CD14-positive monocyte (primary cell): Measurements from ENCODE around the gene SUCO. TPM values are rescaled to one million over a fixed set of nuclear protein-coding genes. Genes with fewer than 3 reads are reported as not detected.

Experiments
- DNase-seq, 3 donors: peaks; one replicate each; pipeline ENCODE4 v3.0.0-alpha.2; 2011 to 2022
- H2AFZ ChIP-seq: 2 replicates; pipeline ENCODE4 v1.6.0; 2012; ENCODE audit warnings: mild to moderate bottlenecking, low read depth, low read length, inconsistent platforms; ENCODE audit not compliant: insufficient read depth, poor library complexity, severe bottlenecking
- H3K27ac ChIP-seq, 2 donors: 1 replicate in 1 of 2; 2 replicates in 1 of 2; pipeline ENCODE4 v1.5.1; 2012 to 2013; ENCODE audit warnings: low read length in 2 of 2, control low read depth in 1 of 2, inconsistent platforms in 1 of 2, low read depth in 1 of 2, mild to moderate bottlenecking in 1 of 2
- H3K27me3 ChIP-seq, 2 donors: one replicate each; pipeline versions ENCODE4 v1.6.0 to v1.6.1; 2011 to 2013; ENCODE audit warnings: low read length in 2 of 2; ENCODE audit not compliant: control insufficient read depth in 2 of 2, insufficient read depth in 2 of 2
- H3K36me3 ChIP-seq, 2 donors: replicated peaks in 1 of 2; 1 replicate in 1 of 2; 2 replicates in 1 of 2; pipeline versions ENCODE4 v1.5.1 to v1.6.1; 2012 to 2013; ENCODE audit warnings: low read length in 2 of 2, control low read depth in 1 of 2, inconsistent platforms in 1 of 2, mild to moderate bottlenecking in 1 of 2; ENCODE audit not compliant: insufficient read depth in 2 of 2, control insufficient read depth in 1 of 2
- H3K4me1 ChIP-seq, 2 donors: 1 replicate in 1 of 2; 2 replicates in 1 of 2; pipeline versions ENCODE4 v1.5.1 to v1.6.1; 2012 to 2013; ENCODE audit warnings: low read length in 2 of 2, control low read depth in 1 of 2, inconsistent platforms in 1 of 2, mild to moderate bottlenecking in 1 of 2, moderate library complexity in 1 of 2; ENCODE audit not compliant: insufficient read depth in 2 of 2, control insufficient read depth in 1 of 2
- H3K4me2 ChIP-seq: replicated peaks from 2 replicates; pipeline ENCODE3; 2012; ENCODE audit warnings: low read length, moderate library complexity, mild to moderate bottlenecking; ENCODE audit not compliant: poor library complexity, severe bottlenecking; ENCODE audit errors: extremely low read depth
- H3K4me3 ChIP-seq, 3 experiments: fragments of 200-600 bp in 1 of 3; sonication (generic) in 1 of 3; replicated peaks in 1 of 3; 1 replicate in 2 of 3; 2 replicates in 1 of 3; pipeline ENCODE4 v1.5.1; 2011 to 2013; ENCODE audit warnings: low read length in 3 of 3, mild to moderate bottlenecking in 3 of 3, control low read depth in 2 of 3, low read depth in 2 of 3, inconsistent platforms in 1 of 3, moderate library complexity in 1 of 3
- H3K79me2 ChIP-seq: 2 replicates; pipeline ENCODE4 v1.6.0; 2012; ENCODE audit warnings: mild to moderate bottlenecking, control low read depth, inconsistent platforms, low read length, moderate library complexity; ENCODE audit not compliant: insufficient read depth
- H3K9ac ChIP-seq: 2 replicates; pipeline ENCODE4 v1.6.0; 2017; ENCODE audit warnings: low read length, mild to moderate bottlenecking; ENCODE audit not compliant: insufficient read depth, poor library complexity, severe bottlenecking
- H3K9me3 ChIP-seq, 2 donors: replicated peaks in 1 of 2; 1 replicate in 1 of 2; 2 replicates in 1 of 2; pipeline versions ENCODE4 v1.5.1 to v1.6.1; 2012 to 2013; ENCODE audit warnings: low read length in 2 of 2, control low read depth in 1 of 2; ENCODE audit not compliant: control insufficient read depth in 1 of 2, insufficient read depth in 1 of 2
- H4K20me1 ChIP-seq: 2 replicates; pipeline ENCODE4 v1.6.0; 2012; ENCODE audit warnings: mild to moderate bottlenecking, low read length, control low read depth, moderate library complexity; ENCODE audit not compliant: insufficient read depth
- H3K27ac Mint-ChIP-seq, 7 donors: one replicate each; pipeline ENCODE4 v1.8.0; 2020; ENCODE audit warnings: mild to moderate bottlenecking in 7 of 7, mixed read lengths in 7 of 7, moderate library complexity in 6 of 7, inconsistent platforms in 2 of 7
- H3K27me3 Mint-ChIP-seq, 3 donors: one replicate each; pipeline ENCODE4 v1.8.0; 2021 to 2022; ENCODE audit warnings: low read depth in 3 of 3, mild to moderate bottlenecking in 3 of 3, mixed read lengths in 3 of 3, moderate library complexity in 3 of 3, inconsistent platforms in 1 of 3
- H3K36me3 Mint-ChIP-seq, 2 donors: one replicate each; pipeline ENCODE4 v1.8.0; 2020; ENCODE audit warnings: mixed read lengths in 2 of 2, inconsistent platforms in 1 of 2, mild to moderate bottlenecking in 1 of 2
- H3K4me1 Mint-ChIP-seq: one replicate; pipeline ENCODE4 v1.8.0; 2020; ENCODE audit warnings: mild to moderate bottlenecking, mixed read lengths
- H3K4me3 Mint-ChIP-seq, 2 donors: one replicate each; pipeline ENCODE4 v1.8.0; 2020; ENCODE audit warnings: mild to moderate bottlenecking in 2 of 2, mixed read lengths in 2 of 2, moderate library complexity in 1 of 2
- H3K9me3 Mint-ChIP-seq, 7 donors: one replicate each; pipeline ENCODE4 v1.8.0; 2020 to 2022; ENCODE audit warnings: mixed read lengths in 7 of 7, mild to moderate bottlenecking in 6 of 7, moderate library complexity in 6 of 7, inconsistent platforms in 2 of 7
- CTCF ChIP-seq: fragments of 200-600 bp; IDR thresholded peaks from one replicate; pipeline ENCODE4 v1.8.0; 2022; ENCODE audit warnings: antibody characterized with exemption, mild to moderate bottlenecking
- WGBS: methylation state at CpG from one replicate; pipeline ENCODE4 v1.1.5; 2013; ENCODE audit warnings: missing lambda C conversion rate; ENCODE audit not compliant: insufficient coverage; 5-methylcytosine and 5-hydroxymethylcytosine counted together
- intact Hi-C, 2 donors: fragments of 100-400 bp; cut with micrococcal nuclease; formaldehyde crosslinking; loops; one replicate each; pipeline versions ENCODE4 v1.15.0 to v1.15.1; 2023
- polyA plus RNA-seq, 3 donors: library from polyadenylated mRNA; depleted of rRNA in 1 of 3; unstranded in 2 of 3; stranded (reverse) in 1 of 3; fragments of 300-500 nt in 2 of 3; fragments of >200 nt in 1 of 3; fragmentation: Illumina TruSeq in 2 of 3; gene quantifications; 1 replicate in 2 of 3; 2 replicates in 1 of 3; pipeline ENCODE4 v1.2.3, GENCODE V29; 2012 to 2021

SUCO gene
- polyA plus RNA-seq, 3 donors = 6.8 to 8.5 (median 6.8) TPM

GRCh38 chr1:172554915-172555314, 22.0 kb downstream of the SUCO start:
- intact Hi-C loops = no loop called here
- H3K9me3 ChIP-seq = no peaks in the 10 kb centered on the region
- no peak overlapping the region for H3K4me2 ChIP-seq
- no peak overlapping the region for H3K9ac ChIP-seq
- no peak overlapping the region for H3K4me3 ChIP-seq
- peaks cover 35% of the 10 kb centered on the region for H4K20me1 ChIP-seq
- 94% methylated on average over 3 of the region's 4 CpGs for WGBS
- DNase-seq = no peak
- peak overlapping the region in 2 of 7 donors; percentile 16 to 74 for H3K27ac Mint-ChIP-seq
- H3K4me1 ChIP-seq = no peaks in the 10 kb centered on the region
- no peak for TF ChIP-seq CTCF
- H3K4me3 Mint-ChIP-seq = no peak overlapping the region
- no peaks in the 10 kb centered on the region for H3K9me3 Mint-ChIP-seq
- H2AFZ ChIP-seq = no peak overlapping the region
- no peak overlapping the region for H3K27ac ChIP-seq
- H3K27me3 Mint-ChIP-seq = no peaks in the 10 kb centered on the region
- no peaks in the 10 kb centered on the region for H3K27me3 ChIP-seq
- H3K79me2 ChIP-seq = peaks cover 62% of the 10 kb centered on the region
- peaks cover 2% of the 10 kb centered on the region for H3K4me1 Mint-ChIP-seq
- H3K36me3 ChIP-seq = peaks cover 47 to 66% of the 10 kb centered on the region in 2 donors
- H3K36me3 Mint-ChIP-seq = peaks cover 51 to 69% of the 10 kb centered on the region in 2 donors

GRCh38 chr1:172556461-172556860, 23.5 kb downstream of the SUCO start:
- Mint-ChIP-seq H3K27ac (no peak overlapping the region), H3K27me3 (no peaks in the 10 kb centered on the region), H3K4me1 (peaks cover 1% of the 10 kb centered on the region), H3K9me3 (no peaks in the 10 kb centered on the region), H3K4me3 (no peak overlapping the region), H3K36me3 (peaks cover 64 to 80% of the 10 kb centered on the region in 2 donors)
- TF ChIP-seq CTCF = no peak
- H3K36me3 ChIP-seq = peaks cover 61 to 82% of the 10 kb centered on the region in 2 donors
- H3K79me2 ChIP-seq = peaks cover 47% of the 10 kb centered on the region
- H3K9me3 ChIP-seq = no peaks in the 10 kb centered on the region
- no peaks in the 10 kb centered on the region for H3K4me1 ChIP-seq
- H3K9ac ChIP-seq = no peak overlapping the region
- H4K20me1 ChIP-seq = peaks cover 22% of the 10 kb centered on the region
- H3K4me2 ChIP-seq = no peak overlapping the region
- no peaks in the 10 kb centered on the region for H3K27me3 ChIP-seq
- no peak overlapping the region for H3K27ac ChIP-seq
- H3K4me3 ChIP-seq = no peak overlapping the region
- no peak for DNase-seq
- H2AFZ ChIP-seq = no peak overlapping the region
- intact Hi-C loops = no loop called here
